SK-N-SH treated with all-trans-retinoic acid at 6 μM for 48 hours (cell line): Measurements from ENCODE around the gene GLOD4.

ENCODE experiments used
- ATAC-seq: fragments of 200-7000 bp; cut with Tn5 transposase; 3 replicates; pipeline ENCODE4 v1.9.1; 2020; ENCODE audit warnings: mild to moderate bottlenecking, moderate library complexity
- ARNTL ChIP-seq: fragments of 450-650 bp; formaldehyde crosslinking; IDR thresholded peaks from 2 replicates; pipeline ENCODE4 v1.5.0; 2020; ENCODE audit warnings: low read depth, mild to moderate bottlenecking, moderate library complexity, borderline replicate concordance
- BACH2 ChIP-seq: fragments of 250-450 bp; sonication (Bioruptor Pico); IDR thresholded peaks from 2 replicates; pipeline ENCODE4 v1.9.0; 2021; ENCODE audit warnings: mild to moderate bottlenecking, borderline replicate concordance
- CREB5 ChIP-seq: fragments of 250-450 bp; sonication (Bioruptor Pico); IDR thresholded peaks from 2 replicates; pipeline ENCODE4 v1.5.1; 2020; ENCODE audit warnings: low read depth, mild to moderate bottlenecking, moderate library complexity
- CSDC2 ChIP-seq: fragments of 250-450 bp; sonication (Bioruptor Pico); IDR thresholded peaks from 2 replicates; pipeline ENCODE4 v1.5.0; 2020; ENCODE audit warnings: mild to moderate bottlenecking, moderate library complexity
- CSRNP3 ChIP-seq: fragments of 250-450 bp; sonication (Bioruptor Pico); IDR thresholded peaks from 2 replicates; pipeline ENCODE4 v1.5.1; 2021; ENCODE audit warnings: mild to moderate bottlenecking, moderate library complexity
- ESRRG ChIP-seq: fragments of 250-450 bp; sonication (Bioruptor Pico); IDR thresholded peaks from 2 replicates; pipeline ENCODE4 v1.6.1; 2021; ENCODE audit warnings: mild to moderate bottlenecking
- GLIS3 ChIP-seq: fragments of 250-450 bp; sonication (Bioruptor Pico); IDR thresholded peaks from 2 replicates; pipeline ENCODE4 v1.5.0; 2020; ENCODE audit warnings: mild to moderate bottlenecking, moderate library complexity
- ISL1 ChIP-seq: fragments of 250-450 bp; sonication (Bioruptor Pico); IDR thresholded peaks from 2 replicates; pipeline ENCODE4 v2.1.2; 2022; ENCODE audit warnings: mild to moderate bottlenecking, moderate library complexity
- OSR1 ChIP-seq: fragments of 250-450 bp; sonication (Bioruptor Pico); IDR thresholded peaks from 2 replicates; pipeline ENCODE4 v1.8.0; 2022; ENCODE audit warnings: moderate library complexity, mild to moderate bottlenecking, inconsistent platforms
- PATZ1 ChIP-seq: fragments of 250-450 bp; sonication (Bioruptor Pico); IDR thresholded peaks from 2 replicates; pipeline ENCODE4 v1.8.0; 2020; ENCODE audit warnings: mild to moderate bottlenecking, moderate library complexity, borderline replicate concordance
- POU6F1 ChIP-seq: fragments of 250-450 bp; sonication (Bioruptor Pico); IDR thresholded peaks from 2 replicates; pipeline ENCODE4 v1.8.0; 2021; ENCODE audit warnings: low read depth, mild to moderate bottlenecking, moderate library complexity, borderline replicate concordance
- RARB ChIP-seq: fragments of 250-450 bp; sonication (Bioruptor Pico); IDR thresholded peaks from 2 replicates; pipeline ENCODE4 v1.8.0; 2021; ENCODE audit warnings: mild to moderate bottlenecking, moderate library complexity
- SNAI2 ChIP-seq: fragments of 250-450 bp; sonication (Bioruptor Pico); IDR thresholded peaks from 2 replicates; pipeline ENCODE4 v1.5.0; 2020; ENCODE audit warnings: mild to moderate bottlenecking, moderate library complexity
- TCF4 ChIP-seq: fragments of 250-450 bp; sonication (Bioruptor Pico); IDR thresholded peaks from 2 replicates; pipeline ENCODE4 v1.8.0; 2021; ENCODE audit warnings: mild to moderate bottlenecking, moderate library complexity, borderline replicate concordance
- TOX ChIP-seq: fragments of 250-450 bp; sonication (Bioruptor Pico); IDR thresholded peaks from 2 replicates; pipeline ENCODE4 v1.8.0; 2021; ENCODE audit warnings: mild to moderate bottlenecking, moderate library complexity, borderline replicate concordance
- TSHZ2 ChIP-seq: fragments of 250-450 bp; sonication (Bioruptor Pico); IDR thresholded peaks from 2 replicates; pipeline ENCODE4 v1.5.0; 2020; ENCODE audit warnings: mild to moderate bottlenecking, moderate library complexity
- ZC3H10 ChIP-seq: fragments of 250-450 bp; sonication (Bioruptor Pico); IDR thresholded peaks from 2 replicates; pipeline ENCODE4 v1.5.1; 2021; ENCODE audit warnings: mild to moderate bottlenecking, moderate library complexity
- ZFP3 ChIP-seq: fragments of 250-450 bp; sonication (Bioruptor Pico); IDR thresholded peaks from 2 replicates; pipeline ENCODE4 v1.5.0; 2020; ENCODE audit warnings: mild to moderate bottlenecking, moderate library complexity
- ZFP30 ChIP-seq: fragments of 450-650 bp; formaldehyde crosslinking; IDR thresholded peaks from 2 replicates; pipeline ENCODE4 v1.5.0; 2022; ENCODE audit warnings: mild to moderate bottlenecking, moderate library complexity
- ZNF565 ChIP-seq: fragments of 450-650 bp; formaldehyde crosslinking; conservative IDR thresholded peaks from 2 replicates; pipeline ENCODE4 v1.5.0; 2020; ENCODE audit warnings: low read depth, mild to moderate bottlenecking, moderate library complexity
- ZNF70 ChIP-seq: fragments of 450-650 bp; formaldehyde crosslinking; IDR thresholded peaks from 2 replicates; pipeline ENCODE4 v1.5.0; 2020; ENCODE audit warnings: mild to moderate bottlenecking, moderate library complexity
- ZNF8 ChIP-seq: fragments of 450-650 bp; formaldehyde crosslinking; IDR thresholded peaks from 2 replicates; pipeline ENCODE4 v1.5.0; 2020; ENCODE audit warnings: mild to moderate bottlenecking, moderate library complexity

The GLOD4 gene

GRCh38 chr17:726271-726919 is 55.7 kb downstream of the GLOD4 start:
- TF ChIP-seq ZFP3 (CRISPR knock-in tag) = no peak
- no peak for TF ChIP-seq ESRRG (CRISPR knock-in tag)
- no peak for TF ChIP-seq CSRNP3 (CRISPR knock-in tag)
- TF ChIP-seq TOX (CRISPR knock-in tag) = no peak
- TF ChIP-seq ARNTL = no peak
- TF ChIP-seq SNAI2 (CRISPR knock-in tag) = no peak
- TF ChIP-seq ZNF8 (CRISPR knock-in tag) = no peak
- TF ChIP-seq ZC3H10 (CRISPR knock-in tag) = no peak
- TF ChIP-seq ISL1 = no peak
- TF ChIP-seq ZNF565 (CRISPR knock-in tag) = no peak
- no peak for TF ChIP-seq OSR1
- TF ChIP-seq ZNF70 = no peak
- TF ChIP-seq CREB5 (CRISPR knock-in tag) = no peak
- TF ChIP-seq TSHZ2 (CRISPR knock-in tag) = no peak
- no peak for TF ChIP-seq PATZ1 (CRISPR knock-in tag)
- TF ChIP-seq TCF4 = no peak
- no peak for TF ChIP-seq RARB (CRISPR knock-in tag)
- no peak for TF ChIP-seq GLIS3 (CRISPR knock-in tag)
- TF ChIP-seq ZFP30 = no peak
- TF ChIP-seq CSDC2 (CRISPR knock-in tag) = no peak
- no peak for ATAC-seq

GRCh38 chr17:725746-726145 is 56.3 kb downstream of the GLOD4 start:
- TF ChIP-seq SNAI2 (CRISPR knock-in tag) (no peak), GLIS3 (CRISPR knock-in tag) (no peak), BACH2 (CRISPR knock-in tag) (no peak), ZC3H10 (CRISPR knock-in tag) (no peak), ARNTL (no peak), POU6F1 (no peak), TSHZ2 (CRISPR knock-in tag) (no peak), ISL1 (no peak)

More at GRCh38 chr17:725746-726145, 56.3 kb downstream of the GLOD4 start:
- no peak for ATAC-seq
